Measurements from ENCODE around the gene RNF2. TPM values are rescaled to one million over a fixed set of nuclear protein-coding genes. Genes with fewer than 3 reads are reported as not detected.

Gene RNF2
- polyA plus RNA-seq, 3 donors = 15.5 to 25.2 (median 19.3) TPM

DNA sequence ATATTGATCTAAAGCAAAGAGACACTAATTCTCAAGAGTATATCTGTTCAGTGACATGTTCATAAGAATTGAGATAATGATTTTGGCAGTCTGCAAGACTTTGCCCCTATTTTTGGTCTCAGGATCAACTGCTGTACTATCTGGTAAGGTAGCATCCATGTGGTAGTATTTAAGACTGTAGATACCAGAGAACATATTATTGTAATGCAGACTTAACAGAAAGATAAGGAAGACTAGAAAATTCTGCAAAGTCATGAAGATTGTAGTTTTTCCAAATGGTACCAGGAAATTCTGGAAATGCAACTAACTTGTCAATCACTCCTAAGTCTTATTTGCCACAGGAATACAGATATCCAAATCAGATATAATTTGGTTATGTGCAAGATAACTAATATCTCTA is 35.1 kb downstream of the RNF2 start:
- no peaks in the 10 kb centered on the region for H3K27me3 Mint-ChIP-seq (ENCODE audit: low read depth in 3 of 3)
- no peak for DNase-seq
- Histone ChIP-seq H3K27me3 (ENCODE audit: control insufficient read depth in 2 of 2, insufficient read depth in 2 of 2, low read length in 2 of 2) (no peaks in the 10 kb centered on the region), H3K4me1 (ENCODE audit: control insufficient read depth in 1 of 2, insufficient read depth in 2 of 2, low read length in 2 of 2) (no peaks in the 10 kb centered on the region), H3K4me2 (replicated peaks; ENCODE audit: extremely low read depth, low read length, poor library complexity, severe bottlenecking) (no peak overlapping the region), H4K20me1 (ENCODE audit: insufficient read depth, low read length) (peaks cover 99% of the 10 kb centered on the region), H3K9ac (ENCODE audit: insufficient read depth, low read length, poor library complexity, severe bottlenecking) (no peak overlapping the region), H3K9me3 (replicated peaks in 1 of 2; ENCODE audit: control insufficient read depth in 1 of 2, insufficient read depth in 1 of 2, low read length in 2 of 2) (no peaks in the 10 kb centered on the region), H3K27ac (ENCODE audit: low read depth in 1 of 2, low read length in 2 of 2) (no peak overlapping the region), H3K36me3 (replicated peaks in 1 of 2; ENCODE audit: control insufficient read depth in 1 of 2, insufficient read depth in 2 of 2, low read length in 2 of 2) (no peaks in the 10 kb centered on the region), H3K79me2 (ENCODE audit: insufficient read depth, low read length) (peaks cover 95% of the 10 kb centered on the region), H2AFZ (ENCODE audit: insufficient read depth, low read depth, low read length, poor library complexity, severe bottlenecking) (no peak overlapping the region), H3K4me3 (replicated peaks in 1 of 3; ENCODE audit: low read depth in 2 of 3, low read length in 3 of 3) (no peak overlapping the region)
- no peak for TF ChIP-seq CTCF (IDR thresholded peaks at IDR 0.05)
- peaks cover 0 to 3% (median 0%) of the 10 kb centered on the region in 7 donors for H3K9me3 Mint-ChIP-seq
- no peak overlapping the region for H3K27ac Mint-ChIP-seq
- H3K4me3 Mint-ChIP-seq = no peak overlapping the region
- H3K4me1 Mint-ChIP-seq = peaks cover 20% of the 10 kb centered on the region
- H3K36me3 Mint-ChIP-seq = peaks cover 0 to 10% of the 10 kb centered on the region in 2 donors
- intact Hi-C loops (cut with micrococcal nuclease) = no loop called here

GRCh38 chr1:185083818-185084217 is 38.5 kb downstream of the RNF2 start:
- Histone ChIP-seq H3K9me3 (replicated peaks in 1 of 2; ENCODE audit: control insufficient read depth in 1 of 2, insufficient read depth in 1 of 2, low read length in 2 of 2) (no peaks in the 10 kb centered on the region), H3K4me3 (replicated peaks in 1 of 3; ENCODE audit: low read depth in 2 of 3, low read length in 3 of 3) (no peak overlapping the region), H3K27me3 (ENCODE audit: control insufficient read depth in 2 of 2, insufficient read depth in 2 of 2, low read length in 2 of 2) (no peaks in the 10 kb centered on the region), H3K4me1 (ENCODE audit: control insufficient read depth in 1 of 2, insufficient read depth in 2 of 2, low read length in 2 of 2) (no peaks in the 10 kb centered on the region), H3K79me2 (ENCODE audit: insufficient read depth, low read length) (peaks cover 74% of the 10 kb centered on the region), H3K36me3 (replicated peaks in 1 of 2; ENCODE audit: control insufficient read depth in 1 of 2, insufficient read depth in 2 of 2, low read length in 2 of 2) (peaks cover 11 to 18% of the 10 kb centered on the region in 2 donors), H4K20me1 (ENCODE audit: insufficient read depth, low read length) (peaks cover 94% of the 10 kb centered on the region), H2AFZ (ENCODE audit: insufficient read depth, low read depth, low read length, poor library complexity, severe bottlenecking) (no peak overlapping the region), H3K9ac (ENCODE audit: insufficient read depth, low read length, poor library complexity, severe bottlenecking) (no peak overlapping the region), H3K27ac (ENCODE audit: low read depth in 1 of 2, low read length in 2 of 2) (no peak overlapping the region), H3K4me2 (replicated peaks; ENCODE audit: extremely low read depth, low read length, poor library complexity, severe bottlenecking) (no peak overlapping the region)
- no peak for TF ChIP-seq CTCF (IDR thresholded peaks at IDR 0.05)
- H3K36me3 Mint-ChIP-seq = peaks cover 14 to 35% of the 10 kb centered on the region in 2 donors
- peaks cover 2 to 8% (median 5%) of the 10 kb centered on the region in 7 donors for H3K9me3 Mint-ChIP-seq
- DNase-seq = no peak
- WGBS (ENCODE audit: insufficient coverage) = no CpG with 5 or more reads among the region's 2 CpGs
- intact Hi-C loops (cut with micrococcal nuclease) = no loop called here
- H3K4me3 Mint-ChIP-seq = no peak overlapping the region
- no peaks in the 10 kb centered on the region for H3K27me3 Mint-ChIP-seq (ENCODE audit: low read depth in 3 of 3)
- H3K27ac Mint-ChIP-seq = no peak overlapping the region
- peaks cover 16% of the 10 kb centered on the region for H3K4me1 Mint-ChIP-seq
